Dermis microvascular lymphatic vessel endothelial cell (primary cell): ENCODE results near the gene RNF112. TPM values are rescaled to one million over a fixed set of nuclear protein-coding genes. Genes with fewer than 3 reads are reported as not detected.

Experiments used
- DNase-seq, 2 donors: peaks; one replicate each; pipeline versions ENCODE4 v3.0.0 to v3.0.0-alpha.2; 2010; ENCODE audit warnings: low read depth in 2 of 2
- total RNA-seq: library from RNA; depleted of rRNA; stranded (reverse); fragments of >200 nt; gene quantifications from 2 replicates; pipeline ENCODE4 v1.2.1, GENCODE V29; 2014

Gene RNF112
- total RNA-seq, 1 donor from 2014 or later = 0.39 TPM

GRCh38 chr17:19387921-19388521, 23.0 kb upstream of the RNF112 start:
- no peak for DNase-seq

GRCh38 chr17:19388791-19389785, 21.9 kb upstream of the RNF112 start:
- peak; percentile 53 to 91 for DNase-seq

GRCh38 chr17:19390951-19391350, 20.1 kb upstream of the RNF112 start:
- no peak for DNase-seq

- no peak for DNase-seq
Observed at GRCh38 chr17:19391432-19391831, 19.6 kb upstream of the RNF112 start.

- no peak for DNase-seq
Observed at GRCh38 chr17:19392303-19392702, 18.7 kb upstream of the RNF112 start.

GRCh38 chr17:19397556-19398041, 13.4 kb upstream of the RNF112 start:
- peak; percentile 58 to 72 for DNase-seq

- DNase-seq = peak; percentile 93 to 99
Observed at GRCh38 chr17:19398301-19399181, 12.5 kb upstream of the RNF112 start.

GRCh38 chr17:19399750-19400450, 11.1 kb upstream of the RNF112 start:
- DNase-seq = no peak

GRCh38 chr17:19401321-19402010, 9.6 kb upstream of the RNF112 start:
- DNase-seq = no peak

GRCh38 chr17:19402171-19402570, 8.9 kb upstream of the RNF112 start:
- DNase-seq = no peak

- no peak for DNase-seq
Observed at GRCh38 chr17:19403021-19403420, 8.0 kb upstream of the RNF112 start.

GRCh38 chr17:19404264-19404663, 6.8 kb upstream of the RNF112 start:
- DNase-seq = no peak

GRCh38 chr17:19405114-19405513, 5.9 kb upstream of the RNF112 start:
- DNase-seq = no peak

GRCh38 chr17:19407601-19408345, 3.3 kb upstream of the RNF112 start:
- DNase-seq = no peak

- DNase-seq = no peak
Observed at GRCh38 chr17:19408346-19408710, 2.7 kb upstream of the RNF112 start.

GRCh38 chr17:19409066-19409465, 2.0 kb upstream of the RNF112 start:
- no peak for DNase-seq

- DNase-seq = no peak
Observed at GRCh38 chr17:19409509-19409908, 1.5 kb upstream of the RNF112 start.

- no peak for DNase-seq
Observed at GRCh38 chr17:19410091-19410490, 941 bp upstream of the RNF112 start.

GRCh38 chr17:19411631-19412030, 599 bp downstream of the RNF112 start:
- DNase-seq = no peak

GRCh38 chr17:19412510-19412909, 1.5 kb downstream of the RNF112 start:
- DNase-seq = no peak
